ENCODE results near the gene NFASC. TPM values are rescaled to one million over a fixed set of nuclear protein-coding genes. Genes with fewer than 3 reads are reported as not detected.

The NFASC gene
- total RNA-seq, 1 experiment from 2014 or later: 16.9 TPM

- ATAC-seq (no peak), DNase-seq (ENCODE audit: low read depth, low spot score) (no peak)
- Histone ChIP-seq H3K4me1 (ENCODE audit: control insufficient read depth, insufficient read depth, low read length) (no peaks in the 10 kb centered on the region), H3K4me3 (ENCODE audit: low read depth in 2 of 2, low read length in 2 of 2) (no peak overlapping the region), H3K27me3 (ENCODE audit: control insufficient read depth, insufficient read depth, low read length) (no peaks in the 10 kb centered on the region; the same call in 1 of the 2 replicates), H3K36me3 (ENCODE audit: control insufficient read depth, insufficient read depth, low read length) (no peaks in the 10 kb centered on the region), H3K9me3 (ENCODE audit: control insufficient read depth, insufficient read depth, low read depth, low read length) (no peaks in the 10 kb centered on the region), H3K27ac (ENCODE audit: low read length) (no peak overlapping the region)
- ChIA-PET CTCF (no interaction called here), POLR2A (no interaction called here)
- intact Hi-C loops (cut with micrococcal nuclease; ENCODE audit: unreplicated experiment): no loop called here
- no TSS peak for BruUV-seq (replicated peaks)
- in situ Hi-C loops (cut with HindIII; ENCODE audit: low pct_unique_long_range_greater_than_20kb, low sequenced_read_pairs): no loop called here
- TF ChIP-seq SIN3A (IDR thresholded peaks at IDR 0.05; ENCODE audit: borderline replicate concordance, insufficient read depth, low read depth, low read length) (no peak), TCF7L2 (IDR thresholded peaks at IDR 0.05; ENCODE audit: low read depth, low read length) (no peak), POLR2AphosphoS5 (IDR thresholded peaks at IDR 0.05; ENCODE audit: low read depth, low read length) (no peak), CTCF (IDR thresholded peaks at IDR 0.05) (no peak), REST (IDR thresholded peaks at IDR 0.05; ENCODE audit: insufficient read depth in 1 of 2, low read depth in 2 of 2, low read length in 1 of 2) (no peak)
These were observed 10.8 kb upstream of the NFASC start for GRCh38 chr1:204859861-204860267.

- H3K27me3 ChIP-seq (ENCODE audit: control insufficient read depth, insufficient read depth, low read length): no peaks in the 10 kb centered on the region; the same call in 1 of the 2 replicates
- no peak overlapping the region for H3K27ac ChIP-seq (ENCODE audit: low read length)
- intact Hi-C loops (cut with micrococcal nuclease; ENCODE audit: unreplicated experiment) (no loop called here), in situ Hi-C loops (cut with HindIII; ENCODE audit: low pct_unique_long_range_greater_than_20kb, low sequenced_read_pairs) (no loop called here)
- TF ChIP-seq REST (IDR thresholded peaks at IDR 0.05; ENCODE audit: insufficient read depth in 1 of 2, low read depth in 2 of 2, low read length in 1 of 2) (no peak), POLR2AphosphoS5 (IDR thresholded peaks at IDR 0.05; ENCODE audit: low read depth, low read length) (no peak), CTCF (IDR thresholded peaks at IDR 0.05) (no peak; the same call in 1 of the 2 replicates), SIN3A (IDR thresholded peaks at IDR 0.05; ENCODE audit: borderline replicate concordance, insufficient read depth, low read depth, low read length) (no peak), TCF7L2 (IDR thresholded peaks at IDR 0.05; ENCODE audit: low read depth, low read length) (no peak)
- H3K9me3 ChIP-seq (ENCODE audit: control insufficient read depth, insufficient read depth, low read depth, low read length): no peaks in the 10 kb centered on the region
- ChIA-PET CTCF (no interaction called here), POLR2A (no interaction called here)
- no TSS peak for BruUV-seq (replicated peaks)
- no peaks in the 10 kb centered on the region for H3K4me1 ChIP-seq (ENCODE audit: control insufficient read depth, insufficient read depth, low read length)
- no peaks in the 10 kb centered on the region for H3K36me3 ChIP-seq (ENCODE audit: control insufficient read depth, insufficient read depth, low read length)
- no peak overlapping the region for H3K4me3 ChIP-seq (ENCODE audit: low read depth in 2 of 2, low read length in 2 of 2)
- no peak for ATAC-seq
- DNase-seq (ENCODE audit: low read depth, low spot score): no peak
These were observed 7.6 kb upstream of the NFASC start for GRCh38 chr1:204863024-204863423.
